Mucosa of stomach (tissue), 1 donor: ENCODE data around the gene TFPT.

Experiments used
- H3K27me3 ChIP-seq: one replicate; pipeline ENCODE4 v1.7.0; 2013; ENCODE audit warnings: mild to moderate bottlenecking, low read length; ENCODE audit not compliant: control insufficient read depth, insufficient read depth
- H3K36me3 ChIP-seq: one replicate; pipeline ENCODE4 v1.7.0; 2013; ENCODE audit warnings: low read length; ENCODE audit not compliant: control insufficient read depth, insufficient read depth
- H3K4me1 ChIP-seq: one replicate; pipeline ENCODE4 v1.7.0; 2013; ENCODE audit warnings: mild to moderate bottlenecking, low read length; ENCODE audit not compliant: control insufficient read depth, insufficient read depth
- H3K4me3 ChIP-seq: one replicate; pipeline ENCODE4 v1.7.0; 2013; ENCODE audit warnings: low read length
- H3K9ac ChIP-seq: one replicate; pipeline ENCODE4 v1.7.0; 2013; ENCODE audit warnings: mild to moderate bottlenecking, low read length, moderate library complexity
- H3K9me3 ChIP-seq: one replicate; pipeline ENCODE4 v1.7.0; 2013; ENCODE audit warnings: mild to moderate bottlenecking, low read length, moderate library complexity; ENCODE audit not compliant: control insufficient read depth
- donor health status: Pancreatic carcinoma.

The TFPT gene

GRCh38 chr19:54156490-54156889 lies 41.0 kb upstream of the TFPT start:
- Histone ChIP-seq H3K36me3 (peaks cover 33% of the 10 kb centered on the region), H3K4me1 (peaks cover 25% of the 10 kb centered on the region), H3K9ac (no peak overlapping the region), H3K27me3 (no peaks in the 10 kb centered on the region), H3K4me3 (no peak overlapping the region), H3K9me3 (no peaks in the 10 kb centered on the region)

- no peak overlapping the region for H3K9ac ChIP-seq
- H3K4me3 ChIP-seq = no peak overlapping the region
- H3K9me3 ChIP-seq = no peaks in the 10 kb centered on the region
- no peaks in the 10 kb centered on the region for H3K27me3 ChIP-seq
- peaks cover 33% of the 10 kb centered on the region for H3K36me3 ChIP-seq
- H3K4me1 ChIP-seq = peaks cover 20% of the 10 kb centered on the region
These were observed 40.2 kb upstream of the TFPT start for GRCh38 chr19:54155694-54156093.

- Histone ChIP-seq H3K4me1 (peaks cover 13% of the 10 kb centered on the region), H3K36me3 (peaks cover 33% of the 10 kb centered on the region), H3K27me3 (no peaks in the 10 kb centered on the region), H3K9me3 (no peaks in the 10 kb centered on the region), H3K4me3 (no peak overlapping the region), H3K9ac (no peak overlapping the region)
These were observed 39.3 kb upstream of the TFPT start for GRCh38 chr19:54154603-54155345.

GRCh38 chr19:54153731-54154326 lies 38.4 kb upstream of the TFPT start:
- Histone ChIP-seq H3K9ac (no peak overlapping the region), H3K27me3 (no peaks in the 10 kb centered on the region), H3K4me1 (peaks cover 12% of the 10 kb centered on the region), H3K4me3 (no peak overlapping the region), H3K36me3 (peaks cover 38% of the 10 kb centered on the region), H3K9me3 (no peaks in the 10 kb centered on the region)

GRCh38 chr19:54152878-54153524 lies 37.5 kb upstream of the TFPT start:
- Histone ChIP-seq H3K36me3 (peaks cover 32% of the 10 kb centered on the region), H3K9me3 (no peaks in the 10 kb centered on the region), H3K4me1 (peaks cover 4% of the 10 kb centered on the region), H3K27me3 (no peaks in the 10 kb centered on the region), H3K4me3 (no peak overlapping the region), H3K9ac (no peak overlapping the region)

- H3K9me3 ChIP-seq = no peaks in the 10 kb centered on the region
- no peaks in the 10 kb centered on the region for H3K27me3 ChIP-seq
- no peak overlapping the region for H3K9ac ChIP-seq
- H3K36me3 ChIP-seq = peaks cover 30% of the 10 kb centered on the region
- H3K4me3 ChIP-seq = no peak overlapping the region
- no peaks in the 10 kb centered on the region for H3K4me1 ChIP-seq
These were observed 36.8 kb upstream of the TFPT start for GRCh38 chr19:54152267-54152666.

- Histone ChIP-seq H3K4me3 (no peak overlapping the region), H3K9me3 (no peaks in the 10 kb centered on the region), H3K36me3 (peaks cover 35% of the 10 kb centered on the region), H3K9ac (no peak overlapping the region), H3K27me3 (no peaks in the 10 kb centered on the region), H3K4me1 (no peaks in the 10 kb centered on the region)
These were observed 36.0 kb upstream of the TFPT start for GRCh38 chr19:54151362-54152035.

- Histone ChIP-seq H3K27me3 (no peaks in the 10 kb centered on the region), H3K9ac (no peak overlapping the region), H3K4me3 (no peak overlapping the region), H3K4me1 (no peaks in the 10 kb centered on the region), H3K36me3 (peaks cover 40% of the 10 kb centered on the region), H3K9me3 (no peaks in the 10 kb centered on the region)
These were observed 33.8 kb upstream of the TFPT start for GRCh38 chr19:54149021-54149812.

GRCh38 chr19:54148158-54148557 lies 32.7 kb upstream of the TFPT start:
- H3K36me3 ChIP-seq = peaks cover 51% of the 10 kb centered on the region
- no peaks in the 10 kb centered on the region for H3K9me3 ChIP-seq

GRCh38 chr19:54147676-54148075 lies 32.2 kb upstream of the TFPT start:
- no peaks in the 10 kb centered on the region for H3K27me3 ChIP-seq
- no peak overlapping the region for H3K9ac ChIP-seq
- H3K9me3 ChIP-seq = no peaks in the 10 kb centered on the region
- H3K4me3 ChIP-seq = no peak overlapping the region
- H3K4me1 ChIP-seq = no peaks in the 10 kb centered on the region
- H3K36me3 ChIP-seq = peaks cover 51% of the 10 kb centered on the region

More at GRCh38 chr19:54148158-54148557, 32.7 kb upstream of the TFPT start:
- Histone ChIP-seq H3K27me3 (no peaks in the 10 kb centered on the region), H3K9ac (no peak overlapping the region), H3K4me1 (no peaks in the 10 kb centered on the region), H3K4me3 (no peak overlapping the region)

GRCh38 chr19:54145541-54146158 lies 30.2 kb upstream of the TFPT start:
- Histone ChIP-seq H3K4me3 (no peak overlapping the region), H3K27me3 (no peaks in the 10 kb centered on the region), H3K9me3 (no peaks in the 10 kb centered on the region), H3K4me1 (no peaks in the 10 kb centered on the region), H3K36me3 (peaks cover 46% of the 10 kb centered on the region), H3K9ac (no peak overlapping the region)
